H1 (cell line): Measurements from ENCODE around the gene ZNF513. TPM values are rescaled to one million over a fixed set of nuclear protein-coding genes. Genes with fewer than 3 reads are reported as not detected.

ENCODE experiments used
- CTCF ChIA-PET: fragments of 300-600 bp; sonication (Branson Sonifier 250); formaldehyde crosslinking; loops from one replicate; lab custom pipeline; 2021; ENCODE audit not compliant: partially characterized antibody; lab: Charles Lee
- POLR2A ChIA-PET: fragments of 300-600 bp; sonication (Branson Sonifier 250); formaldehyde crosslinking; loops from one replicate; lab custom pipeline; 2021; ENCODE audit warnings: inconsistent platforms; ENCODE audit not compliant: partially characterized antibody; lab: Charles Lee
- DNase-seq, 2 experiments: peaks; one replicate each; pipeline versions ENCODE4 v3.0.0 to v3.0.0-alpha.2; 2010 to 2022; ENCODE audit warnings: low spot score in 2 of 2, low read depth in 1 of 2, mixed read lengths in 1 of 2
- FAIRE-seq: peaks from 2 replicates; lab custom pipeline; 2011; peaks lifted over from hg19 to GRCh38; lab: Jason Lieb, UNC
- H2AFZ ChIP-seq: 2 replicates; pipeline ENCODE4 v1.8.1; 2012; ENCODE audit warnings: low read length, inconsistent platforms
- H2AK5ac ChIP-seq: 2 replicates; pipeline ENCODE4 v1.6.1; 2013; ENCODE audit warnings: low read depth, low read length
- H2BK120ac ChIP-seq: replicated peaks from 2 replicates; pipeline ENCODE3; 2013; ENCODE audit warnings: low read depth, low read length, inconsistent platforms
- H2BK12ac ChIP-seq: 2 replicates; pipeline ENCODE4 v1.6.1; 2013; ENCODE audit warnings: low read depth, low read length
- H2BK15ac ChIP-seq: 2 replicates; pipeline ENCODE4 v1.6.1; 2013; ENCODE audit warnings: low read length
- H2BK20ac ChIP-seq: 2 replicates; pipeline ENCODE4 v1.6.1; 2013; ENCODE audit warnings: low read length
- H2BK5ac ChIP-seq: 2 replicates; pipeline ENCODE4 v1.6.1; 2013; ENCODE audit warnings: low read depth, low read length
- H3K14ac ChIP-seq: 2 replicates; pipeline ENCODE4 v1.6.1; 2013; ENCODE audit warnings: inconsistent platforms; ENCODE audit not compliant: insufficient read length
- H3K18ac ChIP-seq: 2 replicates; pipeline ENCODE4 v1.6.1; 2013; ENCODE audit warnings: low read length; ENCODE audit errors: extremely low read depth
- H3K23ac ChIP-seq: 2 replicates; pipeline ENCODE4 v1.6.1; 2013; ENCODE audit warnings: inconsistent platforms; ENCODE audit not compliant: insufficient read length
- H3K23me2 ChIP-seq: 2 replicates; pipeline ENCODE4 v1.6.1; 2013; ENCODE audit warnings: low read depth, low read length
- H3K27ac ChIP-seq: 2 replicates; pipeline ENCODE4 v1.6.1; 2011; ENCODE audit warnings: low read depth, low read length, inconsistent platforms
- H3K27me3 ChIP-seq, 4 experiments: replicated peaks in 1 of 4; 1 replicate in 1 of 4; 2 replicates in 3 of 4; pipeline versions ENCODE4 v1.6.1 to v1.8.1; 2011 to 2013; ENCODE audit warnings: low read length in 3 of 4, mild to moderate bottlenecking in 3 of 4, inconsistent platforms in 2 of 4, mixed read lengths in 2 of 4, moderate library complexity in 1 of 4; ENCODE audit not compliant: control insufficient read depth in 3 of 4, insufficient read depth in 3 of 4; ENCODE audit errors: extremely low read depth in 1 of 4
- H3K36me3 ChIP-seq, 4 experiments: 2 replicates each; pipeline versions ENCODE4 v1.6.1 to v1.8.1; 2011 to 2013; ENCODE audit warnings: mild to moderate bottlenecking in 4 of 4, low read length in 3 of 4, moderate library complexity in 2 of 4, control low read depth in 1 of 4, inconsistent platforms in 1 of 4; ENCODE audit not compliant: insufficient read depth in 4 of 4, control insufficient read depth in 2 of 4
- H3K4ac ChIP-seq: replicated peaks from 2 replicates; pipeline ENCODE3; 2013; ENCODE audit warnings: low read length, low read depth, mixed read lengths, inconsistent platforms; ENCODE audit not compliant: insufficient read length
- H3K4me1 ChIP-seq, 4 experiments: replicated peaks in 1 of 4; 1 replicate in 1 of 4; 2 replicates in 3 of 4; pipeline versions ENCODE4 v1.6.1 to v1.8.1; 2011 to 2013; ENCODE audit warnings: low read length in 3 of 4, inconsistent platforms in 2 of 4, mixed read lengths in 1 of 4; ENCODE audit not compliant: insufficient read depth in 4 of 4, control insufficient read depth in 3 of 4
- H3K4me2 ChIP-seq, 2 experiments: 2 replicates each; pipeline versions ENCODE4 v1.6.1 to v1.8.1; 2011 to 2013; ENCODE audit warnings: low read depth in 2 of 2, low read length in 2 of 2, control low read depth in 1 of 2, inconsistent platforms in 1 of 2, mild to moderate bottlenecking in 1 of 2; ENCODE audit not compliant: insufficient read depth in 1 of 2
- H3K4me3 ChIP-seq, 4 experiments: fragments of 200-600, 300-600 bp in 1 of 4; sonication (generic), shearing (Covaris generic), sonication (Bioruptor Twin) in 1 of 4; 2 replicates each; pipeline versions ENCODE4 v1.5.1 to v1.8.1; 2011 to 2016; ENCODE audit warnings: low read length in 4 of 4, low read depth in 3 of 4, control low read depth in 2 of 4, inconsistent platforms in 2 of 4, mild to moderate bottlenecking in 2 of 4, mixed read lengths in 1 of 4, moderate library complexity in 1 of 4; ENCODE audit not compliant: insufficient read depth in 2 of 4; ENCODE audit errors: extremely low read depth in 1 of 4
- H3K56ac ChIP-seq: replicated peaks from 2 replicates; pipeline ENCODE3; 2013; ENCODE audit warnings: low read depth, mild to moderate bottlenecking, mixed read lengths, low read length, inconsistent platforms; ENCODE audit not compliant: insufficient read length
- H3K79me1 ChIP-seq: 2 replicates; pipeline ENCODE4 v1.6.1; 2013; ENCODE audit warnings: low read depth, low read length, control low read depth
- H3K79me2 ChIP-seq, 2 experiments: 2 replicates each; pipeline versions ENCODE4 v1.6.1 to v1.8.1; 2012 to 2013; ENCODE audit warnings: low read length in 2 of 2, mild to moderate bottlenecking in 2 of 2, inconsistent platforms in 1 of 2; ENCODE audit not compliant: insufficient read depth in 2 of 2, control insufficient read depth in 1 of 2
- H3K9ac ChIP-seq, 4 experiments: replicated peaks in 1 of 4; 1 replicate in 1 of 4; 2 replicates in 3 of 4; pipeline versions ENCODE4 v1.6.1 to v1.8.1; 2011 to 2013; ENCODE audit warnings: low read depth in 3 of 4, low read length in 3 of 4, control low read depth in 2 of 4, mild to moderate bottlenecking in 2 of 4, moderate library complexity in 2 of 4, inconsistent platforms in 1 of 4; ENCODE audit errors: extremely low read depth in 1 of 4
- H3K9me3 ChIP-seq, 2 experiments: 2 replicates each; pipeline versions ENCODE4 v1.6.1 to v1.8.1; 2012 to 2013; ENCODE audit warnings: mild to moderate bottlenecking in 2 of 2, moderate library complexity in 2 of 2, control low read depth in 1 of 2, inconsistent platforms in 1 of 2, low read depth in 1 of 2, low read length in 1 of 2, mixed read lengths in 1 of 2; ENCODE audit not compliant: insufficient read depth in 2 of 2
- H4K20me1 ChIP-seq, 2 experiments: replicated peaks in 1 of 2; 2 replicates each; pipeline versions ENCODE3 to v1.8.1; 2011 to 2013; ENCODE audit warnings: inconsistent platforms in 2 of 2, low read length in 2 of 2, mild to moderate bottlenecking in 1 of 2; ENCODE audit not compliant: insufficient read depth in 2 of 2, control insufficient read depth in 1 of 2
- H4K5ac ChIP-seq: 2 replicates; pipeline ENCODE4 v1.6.1; 2013; ENCODE audit warnings: low read length, low read depth, mixed read lengths, inconsistent platforms; ENCODE audit not compliant: insufficient read length
- H4K8ac ChIP-seq: 2 replicates; pipeline ENCODE4 v1.8.0; 2013; ENCODE audit warnings: mild to moderate bottlenecking, moderate library complexity, low read length, inconsistent platforms; ENCODE audit not compliant: insufficient read depth; ENCODE audit errors: extremely low read depth
- H4K91ac ChIP-seq: replicated peaks from 2 replicates; pipeline ENCODE3; 2013; ENCODE audit warnings: low read length, mixed read lengths, inconsistent platforms; ENCODE audit not compliant: insufficient read length
- CBX5 ChIP-seq: fragments of 300-800, 300-1000 bp; sonication (generic); IDR thresholded peaks from 2 replicates; pipeline ENCODE4 v1.7.1; 2016; ENCODE audit warnings: antibody characterized with exemption, low read length, low read depth
- GABPA ChIP-seq: IDR thresholded peaks from 2 replicates; pipeline ENCODE4 v1.6.1; 2011; ENCODE audit warnings: mild to moderate bottlenecking, low read length, moderate library complexity, borderline replicate concordance; ENCODE audit not compliant: insufficient read depth
- HDAC6 ChIP-seq: IDR thresholded peaks from one replicate; pipeline ENCODE4 v1.7.1; 2012; ENCODE audit warnings: low read depth, mild to moderate bottlenecking, inconsistent platforms, low read length, moderate library complexity
- JUN ChIP-seq: IDR thresholded peaks from 2 replicates; pipeline ENCODE4 v1.6.1; 2011; ENCODE audit warnings: low read depth, mild to moderate bottlenecking, improper control_type of control experiment, low read length
- KDM1A ChIP-seq: fragments of 200-600, 300-600 bp; sonication (generic); IDR thresholded peaks from 2 replicates; pipeline ENCODE4 v1.7.1; 2016; ENCODE audit warnings: mild to moderate bottlenecking, low read length, borderline replicate concordance
- MAFK ChIP-seq: IDR thresholded peaks from 2 replicates; pipeline ENCODE4 v1.6.1; 2012; ENCODE audit warnings: low read depth, mild to moderate bottlenecking, improper control_type of control experiment, low read length
- POLR2A ChIP-seq, 2 experiments: IDR thresholded peaks; 1 replicate in 1 of 2; 2 replicates in 1 of 2; pipeline ENCODE4 v1.6.1; 2011; ENCODE audit warnings: low read depth in 2 of 2, low read length in 2 of 2, mild to moderate bottlenecking in 2 of 2; ENCODE audit errors: control extremely low read depth in 1 of 2
- POU5F1 ChIP-seq: IDR thresholded peaks from 2 replicates; pipeline ENCODE4 v1.6.1; 2011; ENCODE audit warnings: low read depth, mild to moderate bottlenecking, low read length, moderate library complexity
- SAP30 ChIP-seq: fragments of 300-600 bp; sonication (generic); IDR thresholded peaks from 2 replicates; pipeline ENCODE4 v1.7.1; 2012; ENCODE audit warnings: low read length, moderate library complexity, mild to moderate bottlenecking, inconsistent platforms; ENCODE audit not compliant: insufficient read depth, insufficient replicate concordance
- SIRT6 ChIP-seq: IDR thresholded peaks from one replicate; pipeline ENCODE4 v1.7.1; 2012; ENCODE audit warnings: low read length, inconsistent platforms
- WGBS, 2 experiments: shearing (Covaris generic) in 1 of 2; methylation state at CpG; one replicate each; pipeline versions ENCODE4 v1.1.6 to v1.1.7; 2013 to 2015; ENCODE audit warnings: low lambda C conversion rate in 2 of 2, mixed read lengths in 2 of 2, inconsistent platforms in 1 of 2, low coverage in 1 of 2, missing lambda C conversion rate in 1 of 2; ENCODE audit not compliant: insufficient replicate concordance in 2 of 2, insufficient coverage in 1 of 2, insufficient read length in 1 of 2; ENCODE audit errors: extremely low coverage in 1 of 2, missing lambda C conversion rate in 1 of 2; 5-methylcytosine and 5-hydroxymethylcytosine counted together
- polyA plus RNA-seq, 7 experiments: library from polyadenylated mRNA; depleted of rRNA in 3 of 7; stranded (reverse) in 5 of 7; unstranded in 2 of 7; fragments of >200 nt in 5 of 7; fragments of 200-250 nt in 2 of 7; gene quantifications; 1 replicate in 5 of 7; 2 replicates in 1 of 7; 4 replicates in 1 of 7; pipeline versions ENCODE4 v1.2.1 to v1.2.3, GENCODE V29; 2011 to 2013; ENCODE audit warnings: missing spikeins in 2 of 7, mixed read lengths in 2 of 7
- total RNA-seq: library from RNA; stranded (reverse); fragmentation: NEBNext Ultra II Directional; extraction: Animal tissue kit (Norgen Biotek cat#: 25700); gene quantifications from 2 replicates; pipeline ENCODE4 v1.2.1, GENCODE V29; 2021

Gene ZNF513
- total and polyA plus RNA-seq, 2 of the 8 experiments (the other 6 are each of a cell fraction or from before 2014, with no cell fraction given) = 17.3 to 29.5 TPM

DNA sequence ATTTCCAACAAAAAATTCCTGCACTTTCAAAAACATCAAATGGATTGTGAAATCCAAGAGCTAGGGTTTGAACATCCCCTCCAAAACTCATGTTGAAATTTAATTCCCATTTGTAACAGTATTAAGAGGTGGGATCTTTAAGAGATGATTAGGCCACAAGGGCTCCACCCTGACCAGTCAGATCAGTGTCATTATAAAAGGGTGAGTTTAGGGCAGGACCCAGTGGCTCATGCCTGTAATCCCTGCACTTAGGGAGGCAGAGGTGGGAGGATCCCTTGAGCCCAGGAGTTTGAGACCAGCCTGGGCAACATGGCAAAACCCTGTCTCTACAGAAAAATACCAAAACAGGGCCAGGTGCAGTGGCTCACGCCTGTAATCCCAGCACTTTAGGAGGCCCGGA, 32.9 kb downstream of the ZNF513 start:
- H3K4ac ChIP-seq = no peak overlapping the region

More for the DNA sequence above, 32.9 kb downstream of the ZNF513 start:
- no peak for DNase-seq
- H4K5ac ChIP-seq = no peak overlapping the region
- no peak overlapping the region for H2AFZ ChIP-seq
- H3K79me1 ChIP-seq = no peaks in the 10 kb centered on the region
- H2BK120ac ChIP-seq = no peak overlapping the region
- no peak overlapping the region for H3K4me3 ChIP-seq
- no peak for TF ChIP-seq JUN
- TF ChIP-seq CBX5 = no peak
- TF ChIP-seq POU5F1 = no peak
- no peak for TF ChIP-seq GABPA
- TF ChIP-seq MAFK = no peak
- TF ChIP-seq HDAC6 = no peak
- no peak for TF ChIP-seq SIRT6
- no peak for TF ChIP-seq POLR2A (IDR thresholded peaks at IDR 0.05; ENCODE audit: control extremely low read depth in 1 of 2, low read depth in 2 of 2, low read length in 2 of 2)
- TF ChIP-seq SAP30 = no peak
- TF ChIP-seq KDM1A = no peak
- TF ChIP-seq, all 59 proteins: peak for 0
- no peak overlapping the region for H3K4me2 ChIP-seq
- POLR2A ChIA-PET = interaction anchor here (0.8 to 2.2 kb wide), 5 partner anchors 9 to 27 kb away, joined by 3 to 6 read pairs (median 3); partner anchors contain the start of genes GTF3C2 and MPV17
- no peak overlapping the region for H2AK5ac ChIP-seq
- no peaks in the 10 kb centered on the region for H3K23me2 ChIP-seq
- no peak overlapping the region for H4K91ac ChIP-seq
- H3K9me3 ChIP-seq = no peaks in the 10 kb centered on the region
- H3K4me1 ChIP-seq = no peaks in the 10 kb centered on the region
- peaks cover 12 to 87% of the 10 kb centered on the region in 2 experiments for H3K79me2 ChIP-seq
- no peak overlapping the region for H2BK5ac ChIP-seq
- no peak overlapping the region for H3K14ac ChIP-seq
- no peak overlapping the region for H2BK20ac ChIP-seq
- H3K18ac ChIP-seq = no peak overlapping the region
- H4K20me1 ChIP-seq = peaks cover 3 to 15% of the 10 kb centered on the region in 2 experiments
- no peak overlapping the region for H2BK12ac ChIP-seq
- H4K8ac ChIP-seq = no peak overlapping the region
- H3K36me3 ChIP-seq = peaks cover 5 to 13% (median 10%) of the 10 kb centered on the region in 4 experiments; a peak in 7 of 8 replicates
- no peak overlapping the region for H3K56ac ChIP-seq
- WGBS, 2 experiments = 100% methylated on average over 2 of the region's 2 CpGs; no CpG with 5 or more reads in 1 of the 2 experiments
- no peaks in the 10 kb centered on the region for H3K27me3 ChIP-seq
- no peak overlapping the region for H3K27ac ChIP-seq
- CTCF ChIA-PET = interaction anchor here (0.9 to 1.5 kb wide), 3 partner anchors 10 to 148 kb away, joined by 3 read pairs; partner anchors contain the start of genes FNDC4 and MPV17
- no peak overlapping the region for H2BK15ac ChIP-seq
- FAIRE-seq = no peak
- H3K23ac ChIP-seq = no peak overlapping the region
- H3K9ac ChIP-seq = no peak overlapping the region
